ENCODE data around the gene RELCH. TPM values are rescaled to one million over a fixed set of nuclear protein-coding genes. Genes with fewer than 3 reads are reported as not detected.
A peak's percentile ranks its signal among the peaks of the same experiment; 100 is the strongest.

The RELCH gene
- total and polyA plus RNA-seq, 4 donors: 11.6 to 69.2 (median 22.3) TPM

GRCh38 chr18:62187543-62188510 lies 772 bp downstream of the RELCH start:
- Histone ChIP-seq H3K36me3 (ENCODE audit: control insufficient read depth in 4 of 4, insufficient read depth in 4 of 4, low read length in 4 of 4) (peaks cover 0 to 3% (median 0%) of the 10 kb centered on the region in 4 donors), H3K9me3 (ENCODE audit: control insufficient read depth in 4 of 4, insufficient read depth in 3 of 4, low read length in 3 of 4) (no peaks in the 10 kb centered on the region), H3K9ac (ENCODE audit: insufficient read depth in 1 of 2, low read length in 2 of 2) (peak overlapping the region; percentile 61 to 85), H3K27me3 (ENCODE audit: control insufficient read depth in 3 of 3, insufficient read depth in 3 of 3, low read length in 2 of 3) (no peaks in the 10 kb centered on the region), H3K27ac (ENCODE audit: low read depth in 1 of 2, low read length in 1 of 2) (peak overlapping the region; percentile 75 to 91), H3K4me3 (peak overlapping the region; percentile 92), H3K4me1 (ENCODE audit: control insufficient read depth in 5 of 5, insufficient read depth in 5 of 5, low read length in 5 of 5) (peaks cover 0 to 27% (median 5%) of the 10 kb centered on the region in 5 donors)
- WGBS, 2 donors: 1% methylated on average over 54 of the region's 54 CpGs
- peak; percentile 7 for ATAC-seq (ENCODE audit: insufficient read depth, low FRiP score)
- peak; percentile 23 to 40 (median 32) for DNase-seq
- TF ChIP-seq CTCF (IDR thresholded peaks at IDR 0.05; ENCODE audit: control extremely low read depth, extremely low read depth): no peak

- no peak for TF ChIP-seq CTCF (IDR thresholded peaks at IDR 0.05; ENCODE audit: control extremely low read depth, extremely low read depth)
- peaks cover 0 to 27% (median 5%) of the 10 kb centered on the region in 5 donors for H3K4me1 ChIP-seq (ENCODE audit: control insufficient read depth in 5 of 5, insufficient read depth in 5 of 5, low read length in 5 of 5)
- H3K9me3 ChIP-seq (ENCODE audit: control insufficient read depth in 4 of 4, insufficient read depth in 3 of 4, low read length in 3 of 4): no peaks in the 10 kb centered on the region
- 36 to 49% methylated on average over 2 of the region's 2 CpGs for WGBS, 2 donors
- no peak overlapping the region for H3K4me3 ChIP-seq
- ATAC-seq (ENCODE audit: insufficient read depth, low FRiP score) (no peak), DNase-seq (no peak)
- peaks cover 0 to 3% (median 0%) of the 10 kb centered on the region in 4 donors for H3K36me3 ChIP-seq (ENCODE audit: control insufficient read depth in 4 of 4, insufficient read depth in 4 of 4, low read length in 4 of 4)
- H3K9ac ChIP-seq (ENCODE audit: insufficient read depth in 1 of 2, low read length in 2 of 2): peak overlapping the region in 1 of 2 donors; percentile 54
- no peaks in the 10 kb centered on the region for H3K27me3 ChIP-seq (ENCODE audit: control insufficient read depth in 3 of 3, insufficient read depth in 3 of 3, low read length in 2 of 3)
- no peak overlapping the region for H3K27ac ChIP-seq (ENCODE audit: low read depth in 1 of 2, low read length in 1 of 2)
Observed at GRCh38 chr18:62189208-62189607, 2.2 kb downstream of the RELCH start.

- H3K27ac ChIP-seq (ENCODE audit: low read depth in 1 of 2, low read length in 1 of 2): no peak overlapping the region
- peaks cover 0 to 6% (median 0%) of the 10 kb centered on the region in 5 donors for H3K4me1 ChIP-seq (ENCODE audit: control insufficient read depth in 5 of 5, insufficient read depth in 5 of 5, low read length in 5 of 5)
- ATAC-seq (ENCODE audit: insufficient read depth, low FRiP score) (no peak), DNase-seq (no peak)
- H3K36me3 ChIP-seq (ENCODE audit: control insufficient read depth in 4 of 4, insufficient read depth in 4 of 4, low read length in 4 of 4): peaks cover 0 to 3% (median 0%) of the 10 kb centered on the region in 4 donors
- no peaks in the 10 kb centered on the region for H3K27me3 ChIP-seq (ENCODE audit: control insufficient read depth in 3 of 3, insufficient read depth in 3 of 3, low read length in 2 of 3)
- H3K9me3 ChIP-seq (ENCODE audit: control insufficient read depth in 4 of 4, insufficient read depth in 3 of 4, low read length in 3 of 4): no peaks in the 10 kb centered on the region
- 97% methylated on average over 7 of the region's 7 CpGs for WGBS, 2 donors
- no peak overlapping the region for H3K9ac ChIP-seq (ENCODE audit: insufficient read depth in 1 of 2, low read length in 2 of 2)
- H3K4me3 ChIP-seq: no peak overlapping the region
- TF ChIP-seq CTCF (IDR thresholded peaks at IDR 0.05; ENCODE audit: control extremely low read depth, extremely low read depth): no peak
Observed at GRCh38 chr18:62196079-62196478, 9.0 kb downstream of the RELCH start.
